Smooth muscle cell (in vitro differentiated cells): ENCODE data around the gene CEND1. TPM values are rescaled to one million over a fixed set of nuclear protein-coding genes. Genes with fewer than 3 reads are reported as not detected.

Experiments
- DNase-seq: peaks from one replicate; lab custom pipeline; 2025; ENCODE audit not compliant: unreplicated experiment; lab: John Stamatoyannopoulos, UW
- H2AFZ ChIP-seq: fragments of 200-600 bp; sonication (generic); 2 replicates; pipeline ENCODE4 v1.6.0; 2016; ENCODE audit warnings: antibody characterized with exemption, low read depth, mild to moderate bottlenecking
- H3F3A ChIP-seq: fragments of 200-600 bp; sonication (generic); 2 replicates; pipeline ENCODE4 v1.6.0; 2017; ENCODE audit warnings: antibody characterized with exemption, low read depth
- H3K27ac ChIP-seq: fragments of 200-600 bp; sonication (generic); 2 replicates; pipeline ENCODE4 v1.5.1; 2016; ENCODE audit warnings: low read depth, mild to moderate bottlenecking
- H3K27me3 ChIP-seq: fragments of 200-600 bp; sonication (generic); 2 replicates; pipeline ENCODE4 v1.6.1; 2016; ENCODE audit warnings: low read depth, mild to moderate bottlenecking
- H3K36me3 ChIP-seq: fragments of 200-600 bp; sonication (generic); 2 replicates; pipeline ENCODE4 v1.5.1; 2016; ENCODE audit warnings: low read depth
- H3K4me1 ChIP-seq: fragments of 200-600 bp; sonication (generic); 2 replicates; pipeline ENCODE4 v1.5.1; 2016; ENCODE audit warnings: low read depth
- H3K4me2 ChIP-seq: fragments of 200-600 bp; sonication (generic); 2 replicates; pipeline ENCODE4 v1.6.0; 2016; ENCODE audit warnings: mild to moderate bottlenecking
- H3K4me3 ChIP-seq: fragments of 200-600 bp; sonication (generic); 2 replicates; pipeline ENCODE4 v1.5.1; 2016; ENCODE audit warnings: mild to moderate bottlenecking
- H3K79me2 ChIP-seq: fragments of 200-600 bp; sonication (generic); 2 replicates; pipeline ENCODE4 v1.6.0; 2016; ENCODE audit warnings: low read depth, mild to moderate bottlenecking
- H3K9ac ChIP-seq: fragments of 200-600 bp; sonication (generic); 2 replicates; pipeline ENCODE4 v1.6.0; 2016; ENCODE audit warnings: low read depth
- H3K9me3 ChIP-seq: fragments of 200-600 bp; sonication (generic); replicated peaks from 2 replicates; pipeline ENCODE4 v1.5.1; 2016; ENCODE audit warnings: low read depth
- H4K20me1 ChIP-seq: fragments of 200-600 bp; sonication (generic); 2 replicates; pipeline ENCODE4 v1.6.0; 2016; ENCODE audit warnings: low read depth
- WGBS: methylation state at CpG from one replicate; pipeline ENCODE4 v1.1.7; 2016; ENCODE audit warnings: low lambda C conversion rate; 5-methylcytosine and 5-hydroxymethylcytosine counted together
- polyA plus RNA-seq: library from polyadenylated mRNA; unstranded; fragments of >200 nt; fragmentation: Nextera tagmentation; extraction: Ambion mirVana; gene quantifications from 2 replicates; pipeline ENCODE4 v1.2.1, GENCODE V29; 2016
- total RNA-seq: library from RNA; depleted of rRNA; stranded (reverse); fragments of >200 nt; gene quantifications from 2 replicates; pipeline ENCODE4 v1.2.3, GENCODE V29; 2014
- TF ChIP-seq, protein P1 (sequence below): fragments of 200-600 bp; sonication (generic); IDR thresholded peaks from 2 replicates; pipeline ENCODE4 v1.5.1; 2017; ENCODE audit warnings: borderline replicate concordance, mild to moderate bottlenecking, antibody characterized with exemption; ENCODE audit not compliant: insufficient read depth, poor library complexity, severe bottlenecking

The CEND1 gene
- total and polyA plus RNA-seq, 2 experiments from 2014 or later: 0.13 TPM; not detected in 1

DNA sequence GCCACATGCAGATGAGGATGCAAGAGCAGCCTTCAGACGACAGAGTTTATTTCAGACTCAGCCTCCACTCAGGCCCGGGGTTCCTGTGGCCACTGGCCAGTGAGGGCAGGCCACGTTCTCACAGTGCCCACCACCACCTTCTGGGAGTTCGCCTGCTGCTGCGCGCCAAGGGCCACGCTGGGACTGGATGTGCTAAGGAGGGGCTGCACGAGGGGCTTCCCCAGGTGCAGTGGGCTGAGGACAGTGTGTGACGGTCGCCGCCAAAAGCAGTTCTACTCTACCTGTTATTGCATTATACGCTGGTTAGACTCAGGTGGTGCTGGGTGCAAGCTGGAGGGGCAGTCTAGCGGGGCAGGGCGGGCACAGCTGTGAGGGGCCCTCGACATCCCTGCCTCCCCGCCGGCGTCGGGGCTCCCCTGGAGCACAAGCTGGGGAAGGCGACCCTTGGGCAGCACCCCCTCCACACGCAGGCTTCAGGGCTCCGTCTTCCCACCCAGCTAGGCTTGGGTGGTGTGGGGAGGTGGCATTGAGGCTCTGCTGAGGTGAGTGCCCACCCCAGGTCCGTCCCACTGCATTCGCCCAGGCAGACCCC is 2.7 kb downstream of the CEND1 start:
- Histone ChIP-seq H3K4me3 (no peak overlapping the region), H3K4me1 (peaks cover 2% of the 10 kb centered on the region), H3K9me3 (no peaks in the 10 kb centered on the region), H3K4me2 (no peak overlapping the region), H3K9ac (no peak overlapping the region), H3K27ac (no peak overlapping the region), H4K20me1 (peaks cover 19% of the 10 kb centered on the region), H3K36me3 (no peaks in the 10 kb centered on the region), H2AFZ (no peak overlapping the region), H3K79me2 (no peaks in the 10 kb centered on the region), H3F3A (peaks cover 5% of the 10 kb centered on the region), H3K27me3 (no peaks in the 10 kb centered on the region)
- TF ChIP-seq, protein P1, sequence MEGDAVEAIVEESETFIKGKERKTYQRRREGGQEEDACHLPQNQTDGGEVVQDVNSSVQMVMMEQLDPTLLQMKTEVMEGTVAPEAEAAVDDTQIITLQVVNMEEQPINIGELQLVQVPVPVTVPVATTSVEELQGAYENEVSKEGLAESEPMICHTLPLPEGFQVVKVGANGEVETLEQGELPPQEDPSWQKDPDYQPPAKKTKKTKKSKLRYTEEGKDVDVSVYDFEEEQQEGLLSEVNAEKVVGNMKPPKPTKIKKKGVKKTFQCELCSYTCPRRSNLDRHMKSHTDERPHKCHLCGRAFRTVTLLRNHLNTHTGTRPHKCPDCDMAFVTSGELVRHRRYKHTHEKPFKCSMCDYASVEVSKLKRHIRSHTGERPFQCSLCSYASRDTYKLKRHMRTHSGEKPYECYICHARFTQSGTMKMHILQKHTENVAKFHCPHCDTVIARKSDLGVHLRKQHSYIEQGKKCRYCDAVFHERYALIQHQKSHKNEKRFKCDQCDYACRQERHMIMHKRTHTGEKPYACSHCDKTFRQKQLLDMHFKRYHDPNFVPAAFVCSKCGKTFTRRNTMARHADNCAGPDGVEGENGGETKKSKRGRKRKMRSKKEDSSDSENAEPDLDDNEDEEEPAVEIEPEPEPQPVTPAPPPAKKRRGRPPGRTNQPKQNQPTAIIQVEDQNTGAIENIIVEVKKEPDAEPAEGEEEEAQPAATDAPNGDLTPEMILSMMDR: no peak
- no peak for DNase-seq
- WGBS: 93% methylated on average over 13 of the region's 24 CpGs

DNA sequence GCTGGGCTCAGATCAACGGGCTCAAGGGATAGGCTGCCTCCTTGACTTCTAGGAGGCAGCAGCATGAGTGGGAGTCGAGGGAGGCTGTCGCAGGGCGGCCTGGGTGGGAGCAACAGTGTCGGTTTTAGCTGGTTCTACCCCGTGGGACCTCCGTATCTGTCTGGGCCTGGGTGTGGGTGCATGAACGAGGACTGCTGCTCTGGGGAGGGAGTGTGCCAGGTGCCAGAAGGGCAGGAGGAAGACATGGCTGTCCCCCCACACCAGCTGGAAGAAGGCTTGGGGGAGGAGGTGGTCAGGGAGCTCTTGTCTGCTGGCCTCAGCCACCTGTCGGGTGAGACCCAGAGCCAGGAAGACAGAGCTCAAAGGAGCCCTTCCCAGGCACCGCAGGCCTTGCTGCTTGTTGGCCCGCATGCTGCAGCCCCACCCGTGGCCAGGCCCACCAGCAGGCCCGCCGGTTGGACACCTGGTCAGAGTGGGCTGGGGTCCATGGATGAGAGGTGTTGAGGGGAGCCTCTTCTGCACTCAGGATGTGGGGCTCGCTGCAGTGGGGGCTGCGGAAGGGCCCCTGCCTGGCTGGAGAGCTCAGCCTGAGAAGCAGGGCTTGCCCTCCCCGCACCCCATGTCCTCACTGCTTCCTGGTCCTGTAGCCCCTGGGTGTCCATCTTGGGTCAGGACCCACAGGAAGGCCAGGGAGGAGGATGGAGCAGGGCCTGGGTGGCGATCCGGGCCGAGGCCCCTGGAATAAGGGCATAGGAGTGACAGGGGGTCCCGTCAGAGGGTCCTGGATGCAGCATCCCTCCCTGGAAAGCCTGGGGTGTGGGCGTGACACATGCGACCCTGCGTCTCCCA is 3.4 kb downstream of the CEND1 start:
- H2AFZ ChIP-seq: no peak overlapping the region
- no peak overlapping the region for H3K27ac ChIP-seq
- no peak overlapping the region for H3K9ac ChIP-seq
- H3K27me3 ChIP-seq: no peaks in the 10 kb centered on the region
- peaks cover 24% of the 10 kb centered on the region for H4K20me1 ChIP-seq
- no peak overlapping the region for H3K4me3 ChIP-seq
- peaks cover 2% of the 10 kb centered on the region for H3K4me1 ChIP-seq
- peaks cover 4% of the 10 kb centered on the region for H3F3A ChIP-seq
- no peak overlapping the region for H3K4me2 ChIP-seq
- WGBS: 93% methylated on average over 24 of the region's 24 CpGs
- DNase-seq: no peak
- H3K9me3 ChIP-seq: no peaks in the 10 kb centered on the region
- no peaks in the 10 kb centered on the region for H3K36me3 ChIP-seq
- TF ChIP-seq, protein P1: no peak
- no peaks in the 10 kb centered on the region for H3K79me2 ChIP-seq

DNA sequence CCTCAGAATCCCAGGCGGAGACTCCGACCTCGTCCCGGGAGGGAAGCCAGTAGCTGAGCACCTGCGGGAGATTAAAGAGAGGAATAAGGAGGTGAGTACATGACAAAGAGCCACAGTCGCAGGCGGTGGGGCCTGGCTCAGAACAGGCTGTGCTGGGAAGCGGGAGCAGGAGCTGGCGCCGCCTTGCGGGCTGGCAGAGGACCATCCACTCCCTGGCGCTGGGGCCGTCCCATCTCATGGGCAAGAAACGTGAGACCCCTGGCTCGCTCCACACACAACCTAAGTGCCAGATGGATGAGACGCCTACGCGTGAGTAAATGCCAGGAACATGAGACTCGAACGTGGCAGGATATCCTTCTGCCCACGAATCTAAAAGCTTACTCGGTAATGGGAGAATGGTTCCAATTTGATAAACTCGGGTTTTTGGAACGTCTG is 6.3 kb downstream of the CEND1 start:
- DNase-seq: peak; percentile 55
- H3K4me1 ChIP-seq: peaks cover 2% of the 10 kb centered on the region
- no peaks in the 10 kb centered on the region for H3K27me3 ChIP-seq
- WGBS: 8% methylated on average over 24 of the region's 24 CpGs
- H3K36me3 ChIP-seq: no peaks in the 10 kb centered on the region
- H3K79me2 ChIP-seq: no peaks in the 10 kb centered on the region
- TF ChIP-seq, protein P1: peak; percentile 61
- peaks cover 40% of the 10 kb centered on the region for H4K20me1 ChIP-seq
- peak overlapping the region; percentile 63 for H3K4me2 ChIP-seq
- H3F3A ChIP-seq: no peaks in the 10 kb centered on the region
- H3K9ac ChIP-seq: no peak overlapping the region
- H3K4me3 ChIP-seq: no peak overlapping the region
- H3K9me3 ChIP-seq: no peaks in the 10 kb centered on the region
- no peak overlapping the region for H2AFZ ChIP-seq
- no peak overlapping the region for H3K27ac ChIP-seq
